ENCODE results near the gene ZNF784. TPM values are rescaled to one million over a fixed set of nuclear protein-coding genes. Genes with fewer than 3 reads are reported as not detected.

Gene ZNF784
- total and polyA plus RNA-seq, 2 donors: 2.7 to 5.4 TPM

GRCh38 chr19:55641426-55642152 is 17.2 kb upstream of the ZNF784 start:
- WGBS: under 1% methylated on average over 25 of the region's 25 CpGs
- H3K4me1 ChIP-seq (ENCODE audit: control insufficient read depth in 2 of 2, insufficient read depth in 2 of 2, low read length in 2 of 2): peaks cover 30 to 51% of the 10 kb centered on the region in 2 donors
- H3K27me3 ChIP-seq (ENCODE audit: control insufficient read depth in 2 of 2, insufficient read depth in 1 of 2, low read length in 1 of 2): peaks cover 0 to 16% of the 10 kb centered on the region in 2 donors
- H3K9me3 ChIP-seq (ENCODE audit: control insufficient read depth in 2 of 2, insufficient read depth in 1 of 2, low read length in 1 of 2): peaks cover 0 to 15% of the 10 kb centered on the region in 2 donors
- peak overlapping the region; percentile 65 to 76 for H3K4me3 ChIP-seq (ENCODE audit: low read length in 2 of 2)
- peak overlapping the region; percentile 81 to 91 for H3K27ac ChIP-seq (ENCODE audit: low read depth in 1 of 2, low read length in 1 of 2)
- DNase-seq (ENCODE audit: low read depth in 6 of 9, low spot score in 9 of 9): peak in 1 of 9 donors; percentile 52
- H3K36me3 ChIP-seq (ENCODE audit: control insufficient read depth in 2 of 2, insufficient read depth in 2 of 2, low read length in 1 of 2): peaks cover 11 to 21% of the 10 kb centered on the region in 2 donors

- Histone ChIP-seq H3K4me3 (ENCODE audit: low read length in 2 of 2) (peak within 1 kb of the TSS; percentile 65 to 76), H3K4me1 (ENCODE audit: control insufficient read depth in 2 of 2, insufficient read depth in 2 of 2, low read length in 2 of 2) (peaks cover 36 to 58% of the 10 kb centered on the region in 2 donors), H3K9me3 (ENCODE audit: control insufficient read depth in 2 of 2, insufficient read depth in 1 of 2, low read length in 1 of 2) (peaks cover 0 to 15% of the 10 kb centered on the region in 2 donors), H3K27me3 (ENCODE audit: control insufficient read depth in 2 of 2, insufficient read depth in 1 of 2, low read length in 1 of 2) (peaks cover 0 to 16% of the 10 kb centered on the region in 2 donors), H3K36me3 (ENCODE audit: control insufficient read depth in 2 of 2, insufficient read depth in 2 of 2, low read length in 1 of 2) (peaks cover 11 to 21% of the 10 kb centered on the region in 2 donors), H3K27ac (ENCODE audit: low read depth in 1 of 2, low read length in 1 of 2) (peak within 1 kb of the TSS; percentile 86 to 91)
- 2% methylated on average over 89 of the region's 89 CpGs for WGBS
- DNase-seq (ENCODE audit: low read depth in 6 of 9, low spot score in 9 of 9): peak in 3 of 9 donors; percentile 49 to 72 (median 60)
Observed at GRCh38 chr19:55640577-55641425, 16.4 kb upstream of the ZNF784 start, which contains the start of gene ZNF580. Gene ZNF580 (plus strand): TSS chr19:55641002. CDS start chr19:55642509, 1,507 bp downstream.

GRCh38 chr19:55640043-55640576 is 15.7 kb upstream of the ZNF784 start:
- DNase-seq (ENCODE audit: low read depth in 6 of 9, low spot score in 9 of 9): peak in 4 of 9 donors; percentile 78 to 87 (median 83)
- 34% methylated on average over 38 of the region's 38 CpGs for WGBS
- peak overlapping the region; percentile 86 to 91 for H3K27ac ChIP-seq (ENCODE audit: low read depth in 1 of 2, low read length in 1 of 2)

GRCh38 chr19:55638864-55639359 is 14.5 kb upstream of the ZNF784 start:
- Histone ChIP-seq H3K27ac (ENCODE audit: low read depth in 1 of 2, low read length in 1 of 2) (peak overlapping the region in 1 of 2 donors; percentile 86), H3K27me3 (ENCODE audit: control insufficient read depth in 2 of 2, insufficient read depth in 1 of 2, low read length in 1 of 2) (peaks cover 0 to 16% of the 10 kb centered on the region in 2 donors), H3K4me3 (ENCODE audit: low read length in 2 of 2) (no peak overlapping the region), H3K9me3 (ENCODE audit: control insufficient read depth in 2 of 2, insufficient read depth in 1 of 2, low read length in 1 of 2) (peaks cover 0 to 15% of the 10 kb centered on the region in 2 donors), H3K4me1 (ENCODE audit: control insufficient read depth in 2 of 2, insufficient read depth in 2 of 2, low read length in 2 of 2) (peaks cover 35 to 62% of the 10 kb centered on the region in 2 donors), H3K36me3 (ENCODE audit: control insufficient read depth in 2 of 2, insufficient read depth in 2 of 2, low read length in 1 of 2) (peaks cover 0 to 9% of the 10 kb centered on the region in 2 donors)
- 91% methylated on average over 6 of the region's 6 CpGs for WGBS
- peak in 1 of 9 donors; percentile 57 for DNase-seq (ENCODE audit: low read depth in 6 of 9, low spot score in 9 of 9)

More at GRCh38 chr19:55640043-55640576, 15.7 kb upstream of the ZNF784 start:
- Histone ChIP-seq H3K36me3 (ENCODE audit: control insufficient read depth in 2 of 2, insufficient read depth in 2 of 2, low read length in 1 of 2) (peaks cover 6 to 15% of the 10 kb centered on the region in 2 donors), H3K4me3 (ENCODE audit: low read length in 2 of 2) (peak overlapping the region; percentile 35 to 65), H3K27me3 (ENCODE audit: control insufficient read depth in 2 of 2, insufficient read depth in 1 of 2, low read length in 1 of 2) (peaks cover 0 to 16% of the 10 kb centered on the region in 2 donors), H3K9me3 (ENCODE audit: control insufficient read depth in 2 of 2, insufficient read depth in 1 of 2, low read length in 1 of 2) (peaks cover 0 to 15% of the 10 kb centered on the region in 2 donors), H3K4me1 (ENCODE audit: control insufficient read depth in 2 of 2, insufficient read depth in 2 of 2, low read length in 2 of 2) (peaks cover 43 to 65% of the 10 kb centered on the region in 2 donors)

- Histone ChIP-seq H3K4me3 (ENCODE audit: low read length in 2 of 2) (no peak overlapping the region), H3K9me3 (ENCODE audit: control insufficient read depth in 2 of 2, insufficient read depth in 1 of 2, low read length in 1 of 2) (peaks cover 0 to 11% of the 10 kb centered on the region in 2 donors), H3K27ac (ENCODE audit: low read depth in 1 of 2, low read length in 1 of 2) (no peak overlapping the region), H3K27me3 (ENCODE audit: control insufficient read depth in 2 of 2, insufficient read depth in 1 of 2, low read length in 1 of 2) (peaks cover 0 to 9% of the 10 kb centered on the region in 2 donors), H3K4me1 (ENCODE audit: control insufficient read depth in 2 of 2, insufficient read depth in 2 of 2, low read length in 2 of 2) (peaks cover 27 to 56% of the 10 kb centered on the region in 2 donors), H3K36me3 (ENCODE audit: control insufficient read depth in 2 of 2, insufficient read depth in 2 of 2, low read length in 1 of 2) (peaks cover 0 to 9% of the 10 kb centered on the region in 2 donors)
- WGBS: 92% methylated on average over 11 of the region's 11 CpGs
- no peak for DNase-seq (ENCODE audit: low read depth in 6 of 9, low spot score in 9 of 9)
Observed at GRCh38 chr19:55637534-55637933, 13.2 kb upstream of the ZNF784 start.

GRCh38 chr19:55636723-55637122 is 12.4 kb upstream of the ZNF784 start:
- no peak overlapping the region for H3K27ac ChIP-seq (ENCODE audit: low read depth in 1 of 2, low read length in 1 of 2)
- H3K4me3 ChIP-seq (ENCODE audit: low read length in 2 of 2): no peak overlapping the region
- H3K27me3 ChIP-seq (ENCODE audit: control insufficient read depth in 2 of 2, insufficient read depth in 1 of 2, low read length in 1 of 2): peaks cover 0 to 3% of the 10 kb centered on the region in 2 donors
- DNase-seq (ENCODE audit: low read depth in 6 of 9, low spot score in 9 of 9): no peak
- 99% methylated on average over 4 of the region's 4 CpGs for WGBS
- H3K9me3 ChIP-seq (ENCODE audit: control insufficient read depth in 2 of 2, insufficient read depth in 1 of 2, low read length in 1 of 2): peaks cover 0 to 11% of the 10 kb centered on the region in 2 donors
- H3K4me1 ChIP-seq (ENCODE audit: control insufficient read depth in 2 of 2, insufficient read depth in 2 of 2, low read length in 2 of 2): peaks cover 23 to 57% of the 10 kb centered on the region in 2 donors
- H3K36me3 ChIP-seq (ENCODE audit: control insufficient read depth in 2 of 2, insufficient read depth in 2 of 2, low read length in 1 of 2): peaks cover 0 to 9% of the 10 kb centered on the region in 2 donors

GRCh38 chr19:55635856-55636440 is 11.6 kb upstream of the ZNF784 start:
- no peak for DNase-seq (ENCODE audit: low read depth in 6 of 9, low spot score in 9 of 9)

GRCh38 chr19:55635334-55635717 is 11.0 kb upstream of the ZNF784 start:
- DNase-seq (ENCODE audit: low read depth in 6 of 9, low spot score in 9 of 9): no peak
- H3K4me3 ChIP-seq (ENCODE audit: low read length in 2 of 2): peak overlapping the region; percentile 98 to 99
- H3K27me3 ChIP-seq (ENCODE audit: control insufficient read depth in 2 of 2, insufficient read depth in 1 of 2, low read length in 1 of 2): no peaks in the 10 kb centered on the region
- H3K36me3 ChIP-seq (ENCODE audit: control insufficient read depth in 2 of 2, insufficient read depth in 2 of 2, low read length in 1 of 2): peaks cover 0 to 9% of the 10 kb centered on the region in 2 donors
- H3K27ac ChIP-seq (ENCODE audit: low read depth in 1 of 2, low read length in 1 of 2): peak overlapping the region; percentile 89 to 97
- WGBS: 20% methylated on average over 9 of the region's 9 CpGs
- H3K4me1 ChIP-seq (ENCODE audit: control insufficient read depth in 2 of 2, insufficient read depth in 2 of 2, low read length in 2 of 2): peaks cover 21 to 51% of the 10 kb centered on the region in 2 donors
- H3K9me3 ChIP-seq (ENCODE audit: control insufficient read depth in 2 of 2, insufficient read depth in 1 of 2, low read length in 1 of 2): peaks cover 0 to 8% of the 10 kb centered on the region in 2 donors

More at GRCh38 chr19:55635856-55636440, 11.6 kb upstream of the ZNF784 start:
- WGBS: 78% methylated on average over 7 of the region's 7 CpGs
- Histone ChIP-seq H3K27me3 (ENCODE audit: control insufficient read depth in 2 of 2, insufficient read depth in 1 of 2, low read length in 1 of 2) (no peaks in the 10 kb centered on the region), H3K9me3 (ENCODE audit: control insufficient read depth in 2 of 2, insufficient read depth in 1 of 2, low read length in 1 of 2) (peaks cover 0 to 11% of the 10 kb centered on the region in 2 donors), H3K36me3 (ENCODE audit: control insufficient read depth in 2 of 2, insufficient read depth in 2 of 2, low read length in 1 of 2) (peaks cover 0 to 9% of the 10 kb centered on the region in 2 donors), H3K4me3 (ENCODE audit: low read length in 2 of 2) (peak overlapping the region; percentile 98 to 99), H3K27ac (ENCODE audit: low read depth in 1 of 2, low read length in 1 of 2) (peak overlapping the region in 1 of 2 donors; percentile 89), H3K4me1 (ENCODE audit: control insufficient read depth in 2 of 2, insufficient read depth in 2 of 2, low read length in 2 of 2) (peaks cover 23 to 55% of the 10 kb centered on the region in 2 donors)

Measured in thymus (tissue), 11 donors.